ENCODE data around the gene MTA1. TPM values are rescaled to one million over a fixed set of nuclear protein-coding genes. Genes with fewer than 3 reads are reported as not detected.
A peak's percentile ranks its signal among the peaks of the same experiment; 100 is the strongest.

MTA1 gene
- polyA plus RNA-seq, 1 of the 3 experiments (the other 2 are of a cell fraction) = 96.3 TPM

DNA sequence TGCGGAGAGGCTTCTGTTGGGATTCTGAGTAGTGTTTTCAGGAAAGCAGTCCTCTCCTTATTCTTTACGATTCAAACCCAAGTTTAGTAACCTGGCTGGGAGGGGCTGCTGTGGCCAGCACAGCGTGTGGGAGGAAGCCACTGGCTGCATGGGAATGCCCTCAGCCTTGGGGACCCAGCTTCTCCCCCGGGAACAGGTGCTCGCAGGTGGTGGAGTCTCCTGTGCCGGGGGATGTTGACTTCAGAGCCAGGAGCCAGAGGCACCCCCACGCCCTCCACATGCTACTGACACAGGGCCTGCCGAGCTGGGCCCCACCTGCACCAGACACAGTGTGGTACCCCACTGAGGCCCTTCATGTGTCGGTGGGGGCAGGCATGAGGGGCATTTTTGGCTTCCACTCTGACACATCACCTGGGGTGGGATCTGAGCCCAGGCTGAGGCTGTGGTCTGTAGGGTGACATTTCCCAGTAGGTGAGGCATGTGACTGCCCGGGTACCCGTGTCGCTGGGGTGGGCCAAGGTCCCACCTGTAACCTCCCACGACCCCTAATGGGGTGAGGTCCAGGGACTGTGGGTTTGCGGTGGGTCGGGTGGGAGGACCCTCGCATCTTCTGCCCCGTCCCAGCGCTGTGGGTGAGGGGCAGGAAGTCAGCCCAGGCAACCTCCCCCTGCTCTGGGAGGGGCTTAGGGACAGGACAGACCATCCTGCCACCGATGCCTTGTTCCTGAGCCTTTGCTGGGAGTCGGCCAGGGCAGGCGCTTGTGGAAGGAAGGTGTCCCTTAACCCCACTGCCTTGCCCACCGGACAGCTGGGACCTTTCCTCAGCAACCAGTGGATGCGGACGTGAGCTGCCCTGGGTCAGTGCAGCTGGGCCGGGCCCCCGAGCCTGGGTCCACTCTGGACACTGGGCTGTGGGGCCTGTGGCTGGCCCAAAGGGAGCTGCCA is 26.5 kb downstream of the MTA1 start:
- Histone ChIP-seq H3K27me3 (ENCODE audit: insufficient read depth) (no peaks in the 10 kb centered on the region), H3K4me1 (ENCODE audit: control insufficient read depth in 1 of 2, insufficient read depth in 2 of 2, low read depth in 1 of 2, low read length in 1 of 2) (peaks cover 0 to 11% of the 10 kb centered on the region in 2 experiments; a peak in 1 of 4 replicates), H3K9ac (no peak overlapping the region), H4K20me1 (ENCODE audit: insufficient read depth) (peaks cover 24% of the 10 kb centered on the region), H3K9me2 (no peaks in the 10 kb centered on the region), H2AFZ (ENCODE audit: low read depth) (no peak overlapping the region), H3K4me3 (ENCODE audit: low read depth in 2 of 2, low read length in 1 of 2) (no peak overlapping the region), H3K36me3 (replicated peaks in 1 of 2; ENCODE audit: control insufficient read depth in 1 of 2, insufficient read depth in 2 of 2, low read length in 1 of 2) (peaks cover 3 to 51% of the 10 kb centered on the region in 2 experiments), H3K4me2 (no peak overlapping the region), H3K9me3 (no peaks in the 10 kb centered on the region), H3K79me2 (ENCODE audit: insufficient read depth) (peaks cover 45% of the 10 kb centered on the region), H3K27ac (ENCODE audit: low read depth in 2 of 2, low read length in 1 of 2) (no peak overlapping the region; a peak in 1 of 4 replicates), H3F3A (replicated peaks; ENCODE audit: insufficient read depth) (no peaks in the 10 kb centered on the region)
- ChIA-PET CTCF (interaction anchor here (1.4 to 2.9 kb wide), 5 partner anchors 10 to 82 kb away, joined by 3 to 22 read pairs (median 5); no protein-coding TSS in a partner anchor), POLR2A (no interaction called here)
- whole genome bisulfite sequencing (ENCODE audit: low lambda C conversion rate) = 93% methylated on average over 13 of the region's 26 CpGs
- DNase-seq = no peak
- TF ChIP-seq TCF12 (IDR thresholded peaks at IDR 0.05) = no peak
- no peak for TF ChIP-seq CHD2 (IDR thresholded peaks at IDR 0.05; ENCODE audit: low read length, partially characterized antibody)
- TF ChIP-seq, protein P1, sequence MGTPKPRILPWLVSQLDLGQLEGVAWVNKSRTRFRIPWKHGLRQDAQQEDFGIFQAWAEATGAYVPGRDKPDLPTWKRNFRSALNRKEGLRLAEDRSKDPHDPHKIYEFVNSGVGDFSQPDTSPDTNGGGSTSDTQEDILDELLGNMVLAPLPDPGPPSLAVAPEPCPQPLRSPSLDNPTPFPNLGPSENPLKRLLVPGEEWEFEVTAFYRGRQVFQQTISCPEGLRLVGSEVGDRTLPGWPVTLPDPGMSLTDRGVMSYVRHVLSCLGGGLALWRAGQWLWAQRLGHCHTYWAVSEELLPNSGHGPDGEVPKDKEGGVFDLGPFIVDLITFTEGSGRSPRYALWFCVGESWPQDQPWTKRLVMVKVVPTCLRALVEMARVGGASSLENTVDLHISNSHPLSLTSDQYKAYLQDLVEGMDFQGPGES (IDR thresholded peaks at IDR 0.05; ENCODE audit: low read depth, low read length) = no peak
- no peak for TF ChIP-seq NRF1 (IDR thresholded peaks at IDR 0.05; ENCODE audit: low read depth, low read length)
- TF ChIP-seq RXRA (IDR thresholded peaks at IDR 0.05; ENCODE audit: borderline replicate concordance, low read depth) = no peak
- no peak for TF ChIP-seq RCOR1 (IDR thresholded peaks at IDR 0.05; ENCODE audit: low read length)
- TF ChIP-seq, protein P2, sequence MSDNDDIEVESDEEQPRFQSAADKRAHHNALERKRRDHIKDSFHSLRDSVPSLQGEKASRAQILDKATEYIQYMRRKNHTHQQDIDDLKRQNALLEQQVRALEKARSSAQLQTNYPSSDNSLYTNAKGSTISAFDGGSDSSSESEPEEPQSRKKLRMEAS (IDR thresholded peaks at IDR 0.05; ENCODE audit: low read depth) = no peak
- no peak for TF ChIP-seq POLR2AphosphoS5 (IDR thresholded peaks at IDR 0.05; ENCODE audit: low read depth, low read length)
- TF ChIP-seq RAD21 (IDR thresholded peaks at IDR 0.05; ENCODE audit: low read length) = no peak
- TF ChIP-seq, protein P3, sequence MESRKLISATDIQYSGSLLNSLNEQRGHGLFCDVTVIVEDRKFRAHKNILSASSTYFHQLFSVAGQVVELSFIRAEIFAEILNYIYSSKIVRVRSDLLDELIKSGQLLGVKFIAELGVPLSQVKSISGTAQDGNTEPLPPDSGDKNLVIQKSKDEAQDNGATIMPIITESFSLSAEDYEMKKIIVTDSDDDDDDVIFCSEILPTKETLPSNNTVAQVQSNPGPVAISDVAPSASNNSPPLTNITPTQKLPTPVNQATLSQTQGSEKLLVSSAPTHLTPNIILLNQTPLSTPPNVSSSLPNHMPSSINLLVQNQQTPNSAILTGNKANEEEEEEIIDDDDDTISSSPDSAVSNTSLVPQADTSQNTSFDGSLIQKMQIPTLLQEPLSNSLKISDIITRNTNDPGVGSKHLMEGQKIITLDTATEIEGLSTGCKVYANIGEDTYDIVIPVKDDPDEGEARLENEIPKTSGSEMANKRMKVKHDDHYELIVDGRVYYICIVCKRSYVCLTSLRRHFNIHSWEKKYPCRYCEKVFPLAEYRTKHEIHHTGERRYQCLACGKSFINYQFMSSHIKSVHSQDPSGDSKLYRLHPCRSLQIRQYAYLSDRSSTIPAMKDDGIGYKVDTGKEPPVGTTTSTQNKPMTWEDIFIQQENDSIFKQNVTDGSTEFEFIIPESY (IDR thresholded peaks at IDR 0.05; ENCODE audit: borderline replicate concordance, low read depth) = no peak
- no peak for TF ChIP-seq FOXJ3 (CRISPR knock-in tag; IDR thresholded peaks at IDR 0.05)

- Histone ChIP-seq H3K4me1 (ENCODE audit: control insufficient read depth in 1 of 2, insufficient read depth in 2 of 2, low read depth in 1 of 2, low read length in 1 of 2) (peaks cover 0 to 16% of the 10 kb centered on the region in 2 experiments; a peak in 1 of 4 replicates), H3K4me2 (no peak overlapping the region), H3K36me3 (replicated peaks in 1 of 2; ENCODE audit: control insufficient read depth in 1 of 2, insufficient read depth in 2 of 2, low read length in 1 of 2) (peaks cover 5 to 52% of the 10 kb centered on the region in 2 experiments), H3K27ac (ENCODE audit: low read depth in 2 of 2, low read length in 1 of 2) (peak overlapping the region in 1 of 2 experiments; percentile 8; a peak in 1 of 4 replicates), H4K20me1 (ENCODE audit: insufficient read depth) (peaks cover 24% of the 10 kb centered on the region), H2AFZ (ENCODE audit: low read depth) (no peak overlapping the region), H3K9me3 (no peaks in the 10 kb centered on the region), H3F3A (replicated peaks; ENCODE audit: insufficient read depth) (no peaks in the 10 kb centered on the region), H3K4me3 (ENCODE audit: low read depth in 2 of 2, low read length in 1 of 2) (no peak overlapping the region), H3K27me3 (ENCODE audit: insufficient read depth) (no peaks in the 10 kb centered on the region), H3K9me2 (no peaks in the 10 kb centered on the region), H3K9ac (no peak overlapping the region), H3K79me2 (ENCODE audit: insufficient read depth) (peaks cover 45% of the 10 kb centered on the region)
- WGBS (ENCODE audit: low lambda C conversion rate) = 86% methylated on average over 3 of the region's 14 CpGs
- ChIA-PET POLR2A (no interaction called here), CTCF (interaction anchor here (1.0 to 2.9 kb wide), 8 partner anchors 9 to 81 kb away, joined by 3 to 22 read pairs (median 6); no protein-coding TSS in a partner anchor)
- DNase-seq = no peak
- no peak for TF ChIP-seq USF2 (IDR thresholded peaks at IDR 0.05; ENCODE audit: borderline replicate concordance, low read depth, low read length)
- no peak for TF ChIP-seq EP300 (IDR thresholded peaks at IDR 0.05; ENCODE audit: borderline replicate concordance in 1 of 2, low read depth in 1 of 2, low read length in 1 of 2)
- TF ChIP-seq SIN3A (IDR thresholded peaks at IDR 0.05; ENCODE audit: borderline replicate concordance, low read depth, low read length) = no peak
- TF ChIP-seq TCF12 (IDR thresholded peaks at IDR 0.05) = no peak
- no peak for TF ChIP-seq MXI1 (IDR thresholded peaks at IDR 0.05; ENCODE audit: low read depth, low read length)
- TF ChIP-seq JUND (IDR thresholded peaks at IDR 0.05) = no peak
- TF ChIP-seq RXRA (IDR thresholded peaks at IDR 0.05; ENCODE audit: borderline replicate concordance, low read depth) = no peak
- TF ChIP-seq, protein P2 (IDR thresholded peaks at IDR 0.05; ENCODE audit: low read depth) = no peak
- TF ChIP-seq FOXM1 (IDR thresholded peaks at IDR 0.05; ENCODE audit: low read depth) = no peak
- TF ChIP-seq PBX3 (IDR thresholded peaks at IDR 0.05) = no peak
- TF ChIP-seq RFX5 (IDR thresholded peaks at IDR 0.05; ENCODE audit: low read length) = no peak
- no peak for TF ChIP-seq ELF1 (IDR thresholded peaks at IDR 0.05)
- no peak for TF ChIP-seq RAD21 (IDR thresholded peaks at IDR 0.05; ENCODE audit: low read length)
- no peak for TF ChIP-seq GABPA (IDR thresholded peaks at IDR 0.05; ENCODE audit: low read depth)
These were observed 27.3 kb downstream of the MTA1 start for GRCh38 chr14:105446971-105447370.
